GM18508 (cell line): Measurements from ENCODE around the gene CD44.

Experiments
- ATAC-seq: cut with Tn5 transposase; IDR thresholded peaks from one replicate; pipeline ENCODE4 v1.9.1; 2021; ENCODE audit warnings: moderate number of reproducible peaks; ENCODE audit not compliant: insufficient read depth, unreplicated experiment

CD44 gene

GRCh38 chr11:35111161-35112055 is 27.6 kb upstream of the CD44 start:
- ATAC-seq: no peak

GRCh38 chr11:35112056-35112845 is 26.7 kb upstream of the CD44 start:
- no peak for ATAC-seq

- ATAC-seq: no peak
Observed at GRCh38 chr11:35112846-35113105, 26.2 kb upstream of the CD44 start.

- ATAC-seq: no peak
Observed at GRCh38 chr11:35114906-35115687, 23.9 kb upstream of the CD44 start.

GRCh38 chr11:35115688-35116030 is 23.3 kb upstream of the CD44 start:
- no peak for ATAC-seq

GRCh38 chr11:35116245-35116644 is 22.7 kb upstream of the CD44 start:
- no peak for ATAC-seq

GRCh38 chr11:35116762-35117640 is 22.0 kb upstream of the CD44 start:
- no peak for ATAC-seq

- ATAC-seq: peak; percentile 76
Observed at GRCh38 chr11:35118906-35119305, 20.1 kb upstream of the CD44 start.

- no peak for ATAC-seq
Observed at GRCh38 chr11:35121326-35121865, 17.6 kb upstream of the CD44 start.

GRCh38 chr11:35122308-35122707 is 16.7 kb upstream of the CD44 start:
- ATAC-seq: no peak

GRCh38 chr11:35126000-35126878 is 12.7 kb upstream of the CD44 start:
- ATAC-seq: peak; percentile 40

GRCh38 chr11:35126879-35127581 is 11.9 kb upstream of the CD44 start:
- ATAC-seq: no peak

- ATAC-seq: no peak
Observed at GRCh38 chr11:35127619-35128018, 11.4 kb upstream of the CD44 start.

- no peak for ATAC-seq
Observed at GRCh38 chr11:35131094-35131493, 7.9 kb upstream of the CD44 start.

GRCh38 chr11:35131886-35132285 is 7.1 kb upstream of the CD44 start:
- no peak for ATAC-seq

- no peak for ATAC-seq
Observed at GRCh38 chr11:35133656-35134055, 5.3 kb upstream of the CD44 start.

GRCh38 chr11:35134403-35135148 is 4.4 kb upstream of the CD44 start:
- ATAC-seq: no peak

- no peak for ATAC-seq
Observed at GRCh38 chr11:35135222-35135621, 3.7 kb upstream of the CD44 start.
